GM19463 (cell line): Measurements from ENCODE around the gene URI1.
"Not testable (repeated sequence)": the region's sequence is repeated elsewhere in the genome, so short reads cannot be mapped to it uniquely, and the experiment has no call there.

Source experiments
- ATAC-seq: cut with Tn5 transposase; IDR thresholded peaks from one replicate; pipeline ENCODE4 v1.9.1; 2021; ENCODE audit warnings: mild to moderate bottlenecking, moderate library complexity; ENCODE audit not compliant: unreplicated experiment

Gene URI1

GRCh38 chr19:30020189-30020588 lies 78.2 kb downstream of the URI1 start:
- ATAC-seq, result no peak

- no peak for ATAC-seq
Measured at GRCh38 chr19:30022659-30023058, 80.6 kb downstream of the URI1 start.

GRCh38 chr19:30023330-30023729 lies 81.3 kb downstream of the URI1 start:
- no peak for ATAC-seq

- ATAC-seq, result no peak
Measured at GRCh38 chr19:30024091-30024490, 82.1 kb downstream of the URI1 start.

GRCh38 chr19:30026933-30027332 lies 84.9 kb downstream of the URI1 start:
- ATAC-seq, result no peak

GRCh38 chr19:30028118-30028991 lies 86.3 kb downstream of the URI1 start:
- no peak for ATAC-seq

- ATAC-seq, result no peak
Measured at GRCh38 chr19:30028992-30029343, 86.9 kb downstream of the URI1 start.

GRCh38 chr19:30029721-30030510 lies 87.9 kb downstream of the URI1 start:
- ATAC-seq, result peak; percentile 87

- no peak for ATAC-seq
Measured at GRCh38 chr19:30034321-30034720, 92.3 kb downstream of the URI1 start.

- no peak for ATAC-seq
Measured at GRCh38 chr19:30036154-30037129, 94.4 kb downstream of the URI1 start.

GRCh38 chr19:30037835-30038234 lies 95.8 kb downstream of the URI1 start:
- no peak for ATAC-seq

- not testable (repeated sequence) for ATAC-seq
Measured at GRCh38 chr19:30041931-30042330, 99.9 kb downstream of the URI1 start.

GRCh38 chr19:30043008-30043407 lies 101.0 kb downstream of the URI1 start:
- ATAC-seq, result not testable (repeated sequence)

- ATAC-seq, result no peak
Measured at GRCh38 chr19:30044273-30045248, 102.5 kb downstream of the URI1 start.

GRCh38 chr19:30046522-30046921 lies 104.5 kb downstream of the URI1 start:
- peak; percentile 73 for ATAC-seq

- ATAC-seq, result no peak
Measured at GRCh38 chr19:30047432-30047831, 105.4 kb downstream of the URI1 start.

- ATAC-seq, result no peak
Measured at GRCh38 chr19:30049226-30049625, 107.2 kb downstream of the URI1 start.

GRCh38 chr19:30049846-30050667 lies 108.0 kb downstream of the URI1 start:
- ATAC-seq, result no peak
